Esophagus muscularis mucosa (tissue), 3 donors: ENCODE data around the gene TNFRSF17.

ENCODE experiments used
- CTCF ChIP-seq, 3 experiments: fragments of 200-600 bp in 2 of 3; fragments of 450-650 bp in 1 of 3; sonication (generic) in 2 of 3; IDR thresholded peaks; one replicate each; pipeline ENCODE4 v1.5.1; 2017 to 2019; ENCODE audit warnings: antibody characterized with exemption in 3 of 3, mild to moderate bottlenecking in 2 of 3, moderate library complexity in 1 of 3
- POLR2A ChIP-seq: fragments of 450-650 bp; IDR thresholded peaks from one replicate; pipeline ENCODE4 v1.6.1; 2017; ENCODE audit warnings: antibody characterized with exemption, moderate library complexity, mild to moderate bottlenecking, low read depth

GRCh38 chr16:11957591-11958395, 7.2 kb upstream of the TNFRSF17 start:
- TF ChIP-seq CTCF (IDR thresholded peaks at IDR 0.05) (no peak), POLR2A (no peak)
